Small intestine (tissue), 7 donors: ENCODE results near the gene ZNF543. TPM values are rescaled to one million over a fixed set of nuclear protein-coding genes. Genes with fewer than 3 reads are reported as not detected.
A peak's percentile ranks its signal among the peaks of the same experiment; 100 is the strongest.

Source experiments
- DNase-seq, 2 donors: peaks; one replicate each; pipeline versions ENCODE4 v3.0.0 to v3.0.0-alpha.2; 2013
- FAIRE-seq: peaks from 2 replicates; lab custom pipeline; 2012; peaks lifted over from hg19 to GRCh38; lab: Jason Lieb, UNC
- H3K27ac ChIP-seq, 3 donors: one replicate each; pipeline ENCODE4 v1.5.1; 2013; ENCODE audit warnings: low read length in 2 of 3, mild to moderate bottlenecking in 2 of 3, control low read depth in 1 of 3, inconsistent platforms in 1 of 3, low read depth in 1 of 3, moderate library complexity in 1 of 3
- H3K27me3 ChIP-seq, 3 donors: one replicate each; pipeline ENCODE4 v1.6.1; 2013; ENCODE audit warnings: low read length in 3 of 3, inconsistent platforms in 1 of 3; ENCODE audit not compliant: control insufficient read depth in 3 of 3, insufficient read depth in 3 of 3
- H3K36me3 ChIP-seq, 3 donors: one replicate each; pipeline ENCODE4 v1.6.1; 2013; ENCODE audit warnings: low read length in 3 of 3, inconsistent platforms in 1 of 3, low read depth in 1 of 3, mild to moderate bottlenecking in 1 of 3, moderate library complexity in 1 of 3; ENCODE audit not compliant: control insufficient read depth in 3 of 3, insufficient read depth in 2 of 3
- H3K4me1 ChIP-seq, 3 donors: one replicate each; pipeline ENCODE4 v1.6.1; 2013; ENCODE audit warnings: low read length in 2 of 3, inconsistent platforms in 1 of 3, low read depth in 1 of 3, mild to moderate bottlenecking in 1 of 3, moderate library complexity in 1 of 3; ENCODE audit not compliant: control insufficient read depth in 3 of 3, insufficient read depth in 2 of 3
- H3K4me3 ChIP-seq, 3 donors: one replicate each; pipeline ENCODE4 v1.5.1; 2013; ENCODE audit warnings: low read length in 3 of 3, control low read depth in 1 of 3, inconsistent platforms in 1 of 3, low read depth in 1 of 3, mild to moderate bottlenecking in 1 of 3, moderate library complexity in 1 of 3
- H3K9me3 ChIP-seq, 2 donors: one replicate each; pipeline ENCODE4 v1.6.1; 2013; ENCODE audit warnings: low read depth in 1 of 2, low read length in 1 of 2; ENCODE audit not compliant: control insufficient read depth in 2 of 2, insufficient read depth in 1 of 2
- WGBS, 3 donors: extraction: QIAGEN DNeasy Blood & Tissue Kit; methylation state at CpG; one replicate each; pipeline ENCODE4 v1.1.7; 2013; 5-methylcytosine and 5-hydroxymethylcytosine counted together
- polyA plus RNA-seq, 4 donors: library from polyadenylated mRNA; stranded (reverse) in 3 of 4; unstranded in 1 of 4; fragments of 200-250 nt in 3 of 4; fragments of 120-200 nt in 1 of 4; gene quantifications; one replicate each; pipeline versions ENCODE4 v1.2.1 to v1.2.3, GENCODE V29; 2013
- donor health status: healthy with polysubstance abuse.
- donor health status: control.
- donor health status: control.
- donor health status: Bipolar disorder and iron deficiency.
- donor health status: healthy.

The ZNF543 gene
- polyA plus RNA-seq, 4 donors: 0.45 to 7.1 (median 0.91) TPM

DNA sequence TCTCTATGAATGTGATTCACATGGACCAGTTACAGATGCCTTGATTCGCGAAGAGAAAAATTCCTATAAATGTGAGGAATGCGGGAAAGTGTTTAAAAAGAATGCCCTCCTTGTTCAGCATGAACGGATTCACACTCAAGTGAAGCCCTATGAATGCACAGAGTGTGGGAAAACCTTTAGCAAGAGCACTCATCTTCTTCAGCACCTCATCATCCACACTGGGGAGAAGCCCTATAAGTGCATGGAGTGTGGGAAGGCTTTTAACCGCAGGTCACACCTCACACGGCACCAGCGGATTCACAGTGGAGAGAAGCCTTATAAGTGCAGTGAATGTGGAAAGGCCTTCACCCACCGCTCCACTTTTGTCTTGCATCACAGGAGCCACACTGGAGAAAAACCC lies 7.7 kb downstream of the ZNF543 start:
- DNase-seq (no peak), FAIRE-seq (no peak)
- Histone ChIP-seq H3K36me3 (peaks cover 26 to 50% (median 36%) of the 10 kb centered on the region in 3 donors), H3K9me3 (peaks cover 3 to 18% of the 10 kb centered on the region in 2 donors), H3K27me3 (no peaks in the 10 kb centered on the region), H3K27ac (no peak overlapping the region), H3K4me1 (no peaks in the 10 kb centered on the region), H3K4me3 (no peak overlapping the region)
- WGBS, 3 donors: 96 to 98% (median 97%) methylated on average over 8 of the region's 8 CpGs

GRCh38 chr19:57334191-57334590 lies 13.9 kb downstream of the ZNF543 start:
- no peak overlapping the region for H3K4me3 ChIP-seq
- H3K27me3 ChIP-seq: no peaks in the 10 kb centered on the region
- H3K36me3 ChIP-seq: peaks cover 0 to 4% (median 0%) of the 10 kb centered on the region in 3 donors
- 82 to 90% (median 89%) methylated on average over 4 of the region's 4 CpGs for WGBS, 3 donors
- H3K4me1 ChIP-seq: no peaks in the 10 kb centered on the region
- no peaks in the 10 kb centered on the region for H3K9me3 ChIP-seq
- no peak overlapping the region for H3K27ac ChIP-seq
- DNase-seq (no peak), FAIRE-seq (no peak)

DNA sequence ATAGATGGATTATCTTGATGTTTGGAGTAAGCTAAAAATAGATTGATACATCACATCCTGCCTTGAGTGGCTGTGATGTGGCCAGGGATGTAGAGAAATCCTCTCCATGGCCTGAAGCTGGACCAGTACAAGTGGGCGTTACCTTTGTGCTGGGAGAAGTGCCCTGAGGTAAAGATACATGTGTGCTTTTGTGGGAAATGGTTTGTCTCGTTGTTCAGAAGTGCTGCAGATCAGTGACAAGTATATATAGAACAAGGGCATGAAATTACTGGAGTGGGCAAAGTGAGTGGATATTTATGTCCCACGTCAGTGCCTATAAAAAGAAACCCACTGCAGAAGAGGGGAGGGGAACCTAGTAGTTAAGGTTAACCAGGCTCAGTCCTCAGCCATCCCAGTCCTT lies 18.6 kb downstream of the ZNF543 start:
- Histone ChIP-seq H3K9me3 (no peaks in the 10 kb centered on the region), H3K4me3 (no peak overlapping the region), H3K27ac (no peak overlapping the region), H3K27me3 (peaks cover 0 to 1% (median 0%) of the 10 kb centered on the region in 3 donors), H3K4me1 (no peaks in the 10 kb centered on the region), H3K36me3 (no peaks in the 10 kb centered on the region)
- FAIRE-seq (no peak), DNase-seq (no peak)
- WGBS, 3 donors: 60 to 66% (median 64%) methylated on average over 3 of the region's 3 CpGs

GRCh38 chr19:57342582-57342981 lies 22.3 kb downstream of the ZNF543 start:
- no peaks in the 10 kb centered on the region for H3K4me1 ChIP-seq
- H3K36me3 ChIP-seq: no peaks in the 10 kb centered on the region
- no peak overlapping the region for H3K4me3 ChIP-seq
- no peaks in the 10 kb centered on the region for H3K9me3 ChIP-seq
- peaks cover 0 to 5% (median 0%) of the 10 kb centered on the region in 3 donors for H3K27me3 ChIP-seq
- no peak overlapping the region for H3K27ac ChIP-seq
- no peak for DNase-seq
- no peak for FAIRE-seq
- 72 to 80% (median 73%) methylated on average over 6 of the region's 6 CpGs for WGBS, 3 donors

DNA sequence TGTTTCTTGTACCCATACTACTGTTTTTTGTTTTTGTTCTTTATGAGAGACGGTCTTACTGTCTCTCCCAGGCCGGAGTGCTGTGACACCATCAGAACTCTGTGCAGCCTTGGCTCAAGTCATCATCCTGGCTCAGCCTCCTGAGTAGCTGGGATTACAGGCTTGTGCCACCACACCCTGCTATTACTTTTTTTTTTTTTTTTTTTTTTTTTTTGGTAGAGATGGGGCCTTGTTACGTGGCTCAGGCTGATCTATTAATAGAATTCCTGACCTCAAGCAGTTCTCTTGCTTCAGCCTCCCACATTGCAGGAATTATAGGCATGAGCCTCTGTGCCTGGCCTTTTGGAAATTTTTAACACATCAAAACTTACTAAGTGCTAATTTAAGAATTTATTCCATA lies 27.9 kb downstream of the ZNF543 start:
- FAIRE-seq (no peak), DNase-seq (no peak)
- no peak overlapping the region for H3K27ac ChIP-seq
- no peaks in the 10 kb centered on the region for H3K9me3 ChIP-seq
- peaks cover 0 to 5% (median 0%) of the 10 kb centered on the region in 3 donors for H3K27me3 ChIP-seq
- 65 to 69% (median 68%) methylated on average over 3 of the region's 3 CpGs for WGBS, 3 donors
- H3K4me1 ChIP-seq: peaks cover 2 to 10% (median 3%) of the 10 kb centered on the region in 3 donors
- no peak overlapping the region for H3K4me3 ChIP-seq
- peaks cover 0 to 2% (median 0%) of the 10 kb centered on the region in 3 donors for H3K36me3 ChIP-seq

GRCh38 chr19:57350877-57351805 lies 30.9 kb downstream of the ZNF543 start, which contains the start of gene ZNF304:
Gene ZNF304 (plus strand): TSS chr19:57351271. CDS start chr19:57351665, 394 bp downstream.
- FAIRE-seq (no peak), DNase-seq (peak; percentile 95 to 97)
- WGBS, 3 donors: 2 to 5% (median 4%) methylated on average over 57 of the region's 57 CpGs
- no peaks in the 10 kb centered on the region for H3K9me3 ChIP-seq
- peaks cover 0 to 3% (median 0%) of the 10 kb centered on the region in 3 donors for H3K27me3 ChIP-seq
- H3K4me3 ChIP-seq: peak within 1 kb of the TSS; percentile 66 to 100 (median 74)
- peaks cover 6 to 29% (median 18%) of the 10 kb centered on the region in 3 donors for H3K36me3 ChIP-seq
- H3K27ac ChIP-seq: peak within 1 kb of the TSS; percentile 8 to 87 (median 84)
- H3K4me1 ChIP-seq: peaks cover 2 to 10% (median 3%) of the 10 kb centered on the region in 3 donors

DNA sequence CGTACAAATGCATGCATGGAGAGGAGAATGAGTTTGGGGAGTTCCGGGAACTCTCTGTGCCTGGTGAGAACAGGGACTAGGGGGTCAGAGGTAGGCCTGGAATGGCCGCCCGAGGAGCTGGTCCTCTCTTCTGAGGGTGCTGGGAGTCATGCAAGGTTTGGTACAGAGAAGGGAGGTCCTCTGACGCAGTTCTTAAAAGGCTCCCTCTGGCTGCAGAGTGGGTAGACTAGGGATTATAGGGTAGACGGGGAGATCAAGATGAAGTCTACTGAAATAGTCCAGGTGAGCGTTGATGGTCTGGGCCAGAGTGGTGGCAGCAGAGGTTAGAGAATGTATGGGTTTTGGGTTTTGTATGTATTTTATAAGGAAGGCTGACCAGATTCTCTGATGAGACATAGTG lies 31.6 kb downstream of the ZNF543 start:
- no peaks in the 10 kb centered on the region for H3K9me3 ChIP-seq
- peak overlapping the region in 2 of 3 donors; percentile 66 to 100 for H3K4me3 ChIP-seq
- no peak for DNase-seq
- H3K4me1 ChIP-seq: peaks cover 2 to 10% (median 3%) of the 10 kb centered on the region in 3 donors
- WGBS, 3 donors: 24 to 32% (median 25%) methylated on average over 7 of the region's 7 CpGs
- peaks cover 6 to 34% (median 25%) of the 10 kb centered on the region in 3 donors for H3K36me3 ChIP-seq
- peaks cover 0 to 1% (median 0%) of the 10 kb centered on the region in 3 donors for H3K27me3 ChIP-seq
- FAIRE-seq: no peak
- H3K27ac ChIP-seq: peak overlapping the region in 1 of 3 donors; percentile 84

DNA sequence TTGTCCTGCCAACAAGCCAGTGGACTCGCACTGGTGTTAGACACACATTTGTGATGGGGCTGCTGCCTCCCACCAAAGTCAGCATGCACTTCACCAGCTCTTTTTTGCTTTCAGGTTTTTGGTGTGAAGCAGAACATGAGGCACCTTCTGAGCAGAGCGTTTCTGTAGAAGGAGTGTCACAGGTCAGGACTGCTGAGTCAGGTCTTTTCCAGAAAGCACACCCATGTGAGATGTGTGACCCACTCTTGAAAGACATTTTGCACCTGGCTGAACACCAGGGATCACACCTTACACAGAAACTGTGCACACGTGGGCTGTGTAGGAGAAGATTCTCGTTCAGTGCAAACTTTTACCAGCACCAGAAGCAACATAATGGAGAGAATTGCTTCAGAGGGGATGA lies 35.6 kb downstream of the ZNF543 start:
- Histone ChIP-seq H3K4me1 (peaks cover 2 to 10% (median 3%) of the 10 kb centered on the region in 3 donors), H3K9me3 (peaks cover 0 to 2% of the 10 kb centered on the region in 2 donors), H3K36me3 (peaks cover 6 to 41% (median 29%) of the 10 kb centered on the region in 3 donors), H3K27ac (no peak overlapping the region), H3K4me3 (no peak overlapping the region), H3K27me3 (no peaks in the 10 kb centered on the region)
- WGBS, 3 donors: 83 to 96% (median 91%) methylated on average over 4 of the region's 4 CpGs
- DNase-seq: no peak
- FAIRE-seq: no peak
